ENCODE results near the gene SLC34A3.

Gene SLC34A3

DNA sequence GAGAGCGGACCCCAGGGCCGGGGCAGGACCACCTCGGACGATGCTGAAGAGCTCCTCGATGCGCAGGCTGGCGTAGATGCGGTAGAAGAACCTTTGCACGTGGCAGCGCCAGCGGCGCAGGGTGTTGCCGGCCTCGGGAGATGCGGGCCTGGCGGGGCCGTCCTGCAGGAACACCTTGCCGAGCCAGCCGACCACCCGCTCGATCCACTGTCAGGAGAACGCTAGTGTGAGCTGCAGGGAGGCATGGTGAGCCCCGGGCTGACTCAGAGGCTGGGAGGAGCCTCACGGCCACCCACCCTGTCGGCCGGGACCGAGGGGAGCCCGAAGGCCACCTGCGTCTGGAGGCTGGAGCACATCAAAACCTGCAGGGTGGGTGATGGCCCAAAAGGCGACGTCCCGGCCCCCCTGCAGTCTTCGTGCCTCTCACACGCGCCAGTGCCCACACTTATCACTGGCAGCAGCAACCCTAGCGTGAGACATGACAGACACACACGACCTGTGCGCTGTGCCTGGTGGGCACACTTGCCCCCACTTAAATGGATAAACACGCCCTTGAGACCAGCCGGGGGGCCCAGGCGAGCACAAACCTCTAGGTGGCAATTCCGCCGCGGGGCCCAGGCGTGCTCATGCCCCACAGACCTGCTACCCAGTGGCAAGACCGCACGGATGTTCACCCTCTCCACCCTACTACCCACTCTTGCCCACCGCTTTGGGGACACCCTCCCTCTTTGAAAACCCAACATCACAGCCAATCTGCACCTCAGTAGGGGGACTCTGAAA, 45.6 kb upstream of the SLC34A3 start:
- Histone ChIP-seq H3K4me1 (ENCODE audit: low read length) (peaks cover 16% of the 10 kb centered on the region), H3K27me3 (ENCODE audit: low read depth, low read length) (no peaks in the 10 kb centered on the region), H3K36me3 (replicated peaks; ENCODE audit: low read depth, low read length) (peaks cover 28% of the 10 kb centered on the region), H4K20me1 (ENCODE audit: insufficient read depth, low read length) (no peaks in the 10 kb centered on the region), H3K79me2 (ENCODE audit: low read length) (peaks cover 39% of the 10 kb centered on the region), H3K4me2 (ENCODE audit: low read length) (no peak overlapping the region), H3K9me3 (ENCODE audit: insufficient read depth, low read length) (no peaks in the 10 kb centered on the region), H3K4me3 (ENCODE audit: low read length) (no peak overlapping the region), H3K9ac (ENCODE audit: low read length) (no peak overlapping the region), H2AFZ (ENCODE audit: low read depth, low read length) (no peak overlapping the region), H3K27ac (ENCODE audit: low read length) (no peak overlapping the region)
- TF ChIP-seq CTCF (IDR thresholded peaks at IDR 0.05; ENCODE audit: low read depth, low read length) (no peak), EZH2phosphoT487 (IDR thresholded peaks at IDR 0.05; ENCODE audit: low read depth) (no peak)

GRCh38 chr9:137185921-137186320, 44.8 kb upstream of the SLC34A3 start:
- H3K79me2 ChIP-seq (ENCODE audit: low read length) = peaks cover 46% of the 10 kb centered on the region
- H3K36me3 ChIP-seq (replicated peaks; ENCODE audit: low read depth, low read length) = peaks cover 27% of the 10 kb centered on the region
- no peak overlapping the region for H3K9ac ChIP-seq (ENCODE audit: low read length)

GRCh38 chr9:137186385-137186784, 44.3 kb upstream of the SLC34A3 start:
- H3K4me1 ChIP-seq (ENCODE audit: low read length) = peaks cover 18% of the 10 kb centered on the region
- H3K27ac ChIP-seq (ENCODE audit: low read length) = no peak overlapping the region
- H3K79me2 ChIP-seq (ENCODE audit: low read length) = peaks cover 46% of the 10 kb centered on the region
- no peak overlapping the region for H3K9ac ChIP-seq (ENCODE audit: low read length)
- H2AFZ ChIP-seq (ENCODE audit: low read depth, low read length) = no peak overlapping the region
- H4K20me1 ChIP-seq (ENCODE audit: insufficient read depth, low read length) = no peaks in the 10 kb centered on the region
- no peak overlapping the region; the same call in 1 of the 2 replicates for H3K4me2 ChIP-seq (ENCODE audit: low read length)
- H3K9me3 ChIP-seq (ENCODE audit: insufficient read depth, low read length) = no peaks in the 10 kb centered on the region
- H3K36me3 ChIP-seq (replicated peaks; ENCODE audit: low read depth, low read length) = peaks cover 22% of the 10 kb centered on the region
- TF ChIP-seq EZH2phosphoT487 (IDR thresholded peaks at IDR 0.05; ENCODE audit: low read depth) = no peak
- no peaks in the 10 kb centered on the region for H3K27me3 ChIP-seq (ENCODE audit: low read depth, low read length)
- no peak overlapping the region for H3K4me3 ChIP-seq (ENCODE audit: low read length)

More at GRCh38 chr9:137185921-137186320, 44.8 kb upstream of the SLC34A3 start:
- Histone ChIP-seq H3K27me3 (ENCODE audit: low read depth, low read length) (no peaks in the 10 kb centered on the region), H4K20me1 (ENCODE audit: insufficient read depth, low read length) (no peaks in the 10 kb centered on the region), H3K4me2 (ENCODE audit: low read length) (no peak overlapping the region), H3K9me3 (ENCODE audit: insufficient read depth, low read length) (no peaks in the 10 kb centered on the region), H3K27ac (ENCODE audit: low read length) (no peak overlapping the region), H3K4me1 (ENCODE audit: low read length) (peaks cover 18% of the 10 kb centered on the region), H3K4me3 (ENCODE audit: low read length) (no peak overlapping the region), H2AFZ (ENCODE audit: low read depth, low read length) (no peak overlapping the region)
- TF ChIP-seq EZH2phosphoT487 (IDR thresholded peaks at IDR 0.05; ENCODE audit: low read depth) = no peak
- no peak for TF ChIP-seq CTCF (IDR thresholded peaks at IDR 0.05; ENCODE audit: low read depth, low read length)

- H3K36me3 ChIP-seq (replicated peaks; ENCODE audit: low read depth, low read length) = peaks cover 19% of the 10 kb centered on the region
- H3K4me1 ChIP-seq (ENCODE audit: low read length) = peaks cover 18% of the 10 kb centered on the region
Observed at GRCh38 chr9:137187386-137187785, 43.3 kb upstream of the SLC34A3 start.

More at GRCh38 chr9:137187386-137187785, 43.3 kb upstream of the SLC34A3 start:
- Histone ChIP-seq H3K4me3 (ENCODE audit: low read length) (peak overlapping the region; percentile 86), H2AFZ (ENCODE audit: low read depth, low read length) (no peak overlapping the region), H3K4me2 (ENCODE audit: low read length) (peak overlapping the region; percentile 87), H3K9me3 (ENCODE audit: insufficient read depth, low read length) (no peaks in the 10 kb centered on the region), H4K20me1 (ENCODE audit: insufficient read depth, low read length) (no peaks in the 10 kb centered on the region), H3K79me2 (ENCODE audit: low read length) (peaks cover 46% of the 10 kb centered on the region), H3K27ac (ENCODE audit: low read length) (no peak overlapping the region), H3K27me3 (ENCODE audit: low read depth, low read length) (no peaks in the 10 kb centered on the region), H3K9ac (ENCODE audit: low read length) (peak overlapping the region; percentile 74; the same call in 1 of the 2 replicates)
- TF ChIP-seq CTCF (IDR thresholded peaks at IDR 0.05; ENCODE audit: low read depth, low read length) = no peak

Measured in OCI-LY3 (cell line).